Measurements from ENCODE around the gene CANT1.

Gene CANT1

DNA sequence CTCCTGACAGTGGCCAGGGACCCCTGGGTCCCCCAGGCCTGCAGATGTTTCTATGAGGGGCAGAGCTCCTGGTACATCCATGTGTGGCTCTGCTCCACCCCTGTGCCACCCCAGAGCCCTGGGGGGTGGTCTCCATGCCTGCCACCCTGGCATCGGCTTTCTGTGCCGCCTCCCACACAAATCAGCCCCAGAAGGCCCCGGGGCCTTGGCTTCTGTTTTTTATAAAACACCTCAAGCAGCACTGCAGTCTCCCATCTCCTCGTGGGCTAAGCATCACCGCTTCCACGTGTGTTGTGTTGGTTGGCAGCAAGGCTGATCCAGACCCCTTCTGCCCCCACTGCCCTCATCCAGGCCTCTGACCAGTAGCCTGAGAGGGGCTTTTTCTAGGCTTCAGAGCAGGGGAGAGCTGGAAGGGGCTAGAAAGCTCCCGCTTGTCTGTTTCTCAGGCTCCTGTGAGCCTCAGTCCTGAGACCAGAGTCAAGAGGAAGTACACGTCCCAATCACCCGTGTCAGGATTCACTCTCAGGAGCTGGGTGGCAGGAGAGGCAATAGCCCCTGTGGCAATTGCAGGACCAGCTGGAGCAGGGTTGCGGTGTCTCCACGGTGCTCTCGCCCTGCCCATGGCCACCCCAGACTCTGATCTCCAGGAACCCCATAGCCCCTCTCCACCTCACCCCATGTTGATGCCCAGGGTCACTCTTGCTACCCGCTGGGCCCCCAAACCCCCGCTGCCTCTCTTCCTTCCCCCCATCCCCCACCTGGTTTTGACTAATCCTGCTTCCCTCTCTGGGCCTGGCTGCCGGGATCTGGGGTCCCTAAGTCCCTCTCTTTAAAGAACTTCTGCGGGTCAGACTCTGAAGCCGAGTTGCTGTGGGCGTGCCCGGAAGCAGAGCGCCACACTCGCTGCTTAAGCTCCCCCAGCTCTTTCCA lies 39.5 kb upstream of the CANT1 start:
- Histone ChIP-seq H3K27ac (ENCODE audit: poor library complexity, severe bottlenecking) (no peak overlapping the region), H3K9me3 (ENCODE audit: severe bottlenecking) (no peaks in the 10 kb centered on the region), H3K4me1 (ENCODE audit: insufficient read depth, poor library complexity, severe bottlenecking) (no peaks in the 10 kb centered on the region), H3K36me3 (ENCODE audit: low read depth) (no peaks in the 10 kb centered on the region), H3K27me3 (ENCODE audit: insufficient read depth, poor library complexity, severe bottlenecking) (no peaks in the 10 kb centered on the region), H3K4me3 (ENCODE audit: severe bottlenecking) (no peak overlapping the region)
- DNase-seq (ENCODE audit: low spot score), result no peak
- ATAC-seq (ENCODE audit: low read depth), result no peak
- TF ChIP-seq, protein P1, sequence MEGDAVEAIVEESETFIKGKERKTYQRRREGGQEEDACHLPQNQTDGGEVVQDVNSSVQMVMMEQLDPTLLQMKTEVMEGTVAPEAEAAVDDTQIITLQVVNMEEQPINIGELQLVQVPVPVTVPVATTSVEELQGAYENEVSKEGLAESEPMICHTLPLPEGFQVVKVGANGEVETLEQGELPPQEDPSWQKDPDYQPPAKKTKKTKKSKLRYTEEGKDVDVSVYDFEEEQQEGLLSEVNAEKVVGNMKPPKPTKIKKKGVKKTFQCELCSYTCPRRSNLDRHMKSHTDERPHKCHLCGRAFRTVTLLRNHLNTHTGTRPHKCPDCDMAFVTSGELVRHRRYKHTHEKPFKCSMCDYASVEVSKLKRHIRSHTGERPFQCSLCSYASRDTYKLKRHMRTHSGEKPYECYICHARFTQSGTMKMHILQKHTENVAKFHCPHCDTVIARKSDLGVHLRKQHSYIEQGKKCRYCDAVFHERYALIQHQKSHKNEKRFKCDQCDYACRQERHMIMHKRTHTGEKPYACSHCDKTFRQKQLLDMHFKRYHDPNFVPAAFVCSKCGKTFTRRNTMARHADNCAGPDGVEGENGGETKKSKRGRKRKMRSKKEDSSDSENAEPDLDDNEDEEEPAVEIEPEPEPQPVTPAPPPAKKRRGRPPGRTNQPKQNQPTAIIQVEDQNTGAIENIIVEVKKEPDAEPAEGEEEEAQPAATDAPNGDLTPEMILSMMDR (IDR thresholded peaks at IDR 0.05; ENCODE audit: poor library complexity, severe bottlenecking), result no peak

DNA sequence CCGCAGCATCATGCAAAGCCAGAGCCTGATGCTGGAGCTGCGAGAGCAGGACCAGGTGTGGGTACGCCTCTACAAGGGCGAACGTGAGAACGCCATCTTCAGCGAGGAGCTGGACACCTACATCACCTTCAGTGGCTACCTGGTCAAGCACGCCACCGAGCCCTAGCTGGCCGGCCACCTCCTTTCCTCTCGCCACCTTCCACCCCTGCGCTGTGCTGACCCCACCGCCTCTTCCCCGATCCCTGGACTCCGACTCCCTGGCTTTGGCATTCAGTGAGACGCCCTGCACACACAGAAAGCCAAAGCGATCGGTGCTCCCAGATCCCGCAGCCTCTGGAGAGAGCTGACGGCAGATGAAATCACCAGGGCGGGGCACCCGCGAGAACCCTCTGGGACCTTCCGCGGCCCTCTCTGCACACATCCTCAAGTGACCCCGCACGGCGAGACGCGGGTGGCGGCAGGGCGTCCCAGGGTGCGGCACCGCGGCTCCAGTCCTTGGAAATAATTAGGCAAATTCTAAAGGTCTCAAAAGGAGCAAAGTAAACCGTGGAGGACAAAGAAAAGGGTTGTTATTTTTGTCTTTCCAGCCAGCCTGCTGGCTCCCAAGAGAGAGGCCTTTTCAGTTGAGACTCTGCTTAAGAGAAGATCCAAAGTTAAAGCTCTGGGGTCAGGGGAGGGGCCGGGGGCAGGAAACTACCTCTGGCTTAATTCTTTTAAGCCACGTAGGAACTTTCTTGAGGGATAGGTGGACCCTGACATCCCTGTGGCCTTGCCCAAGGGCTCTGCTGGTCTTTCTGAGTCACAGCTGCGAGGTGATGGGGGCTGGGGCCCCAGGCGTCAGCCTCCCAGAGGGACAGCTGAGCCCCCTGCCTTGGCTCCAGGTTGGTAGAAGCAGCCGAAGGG lies 38.6 kb upstream of the CANT1 start:
- no peak for ATAC-seq (ENCODE audit: low read depth)
- DNase-seq (ENCODE audit: low spot score), result no peak
- no peak overlapping the region for H3K27ac ChIP-seq (ENCODE audit: poor library complexity, severe bottlenecking)
- H3K27me3 ChIP-seq (ENCODE audit: insufficient read depth, poor library complexity, severe bottlenecking), result no peaks in the 10 kb centered on the region
- no peaks in the 10 kb centered on the region for H3K36me3 ChIP-seq (ENCODE audit: low read depth)
- no peak overlapping the region for H3K4me3 ChIP-seq (ENCODE audit: severe bottlenecking)
- TF ChIP-seq, protein P1 (IDR thresholded peaks at IDR 0.05; ENCODE audit: poor library complexity, severe bottlenecking), result no peak
- no peaks in the 10 kb centered on the region for H3K4me1 ChIP-seq (ENCODE audit: insufficient read depth, poor library complexity, severe bottlenecking)
- H3K9me3 ChIP-seq (ENCODE audit: severe bottlenecking), result no peaks in the 10 kb centered on the region

DNA sequence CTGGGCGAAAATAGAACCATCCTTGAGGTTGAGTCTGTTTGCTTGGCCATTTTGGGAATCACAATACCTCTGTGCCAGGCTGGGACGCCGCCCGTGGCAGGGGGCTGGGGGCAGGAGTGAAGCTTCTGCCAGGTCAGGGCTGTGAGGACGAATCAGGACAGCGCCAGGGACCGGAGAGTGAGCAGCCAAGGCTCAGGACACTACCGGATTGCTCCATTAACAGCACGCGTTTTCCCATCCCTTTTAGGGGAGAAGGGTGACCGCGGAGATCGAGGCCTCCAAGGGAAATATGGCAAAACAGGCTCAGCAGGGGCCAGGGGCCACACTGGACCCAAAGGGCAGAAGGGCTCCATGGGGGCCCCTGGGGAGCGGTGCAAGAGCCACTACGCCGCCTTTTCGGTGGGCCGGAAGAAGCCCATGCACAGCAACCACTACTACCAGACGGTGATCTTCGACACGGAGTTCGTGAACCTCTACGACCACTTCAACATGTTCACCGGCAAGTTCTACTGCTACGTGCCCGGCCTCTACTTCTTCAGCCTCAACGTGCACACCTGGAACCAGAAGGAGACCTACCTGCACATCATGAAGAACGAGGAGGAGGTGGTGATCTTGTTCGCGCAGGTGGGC lies 37.8 kb upstream of the CANT1 start:
- Histone ChIP-seq H3K27ac (ENCODE audit: poor library complexity, severe bottlenecking) (no peak overlapping the region), H3K36me3 (ENCODE audit: low read depth) (no peaks in the 10 kb centered on the region), H3K4me1 (ENCODE audit: insufficient read depth, poor library complexity, severe bottlenecking) (no peaks in the 10 kb centered on the region), H3K9me3 (ENCODE audit: severe bottlenecking) (no peaks in the 10 kb centered on the region), H3K27me3 (ENCODE audit: insufficient read depth, poor library complexity, severe bottlenecking) (no peaks in the 10 kb centered on the region), H3K4me3 (ENCODE audit: severe bottlenecking) (no peak overlapping the region)
- DNase-seq (ENCODE audit: low spot score) (no peak), ATAC-seq (ENCODE audit: low read depth) (no peak)
- TF ChIP-seq, protein P1 (IDR thresholded peaks at IDR 0.05; ENCODE audit: poor library complexity, severe bottlenecking), result no peak

DNA sequence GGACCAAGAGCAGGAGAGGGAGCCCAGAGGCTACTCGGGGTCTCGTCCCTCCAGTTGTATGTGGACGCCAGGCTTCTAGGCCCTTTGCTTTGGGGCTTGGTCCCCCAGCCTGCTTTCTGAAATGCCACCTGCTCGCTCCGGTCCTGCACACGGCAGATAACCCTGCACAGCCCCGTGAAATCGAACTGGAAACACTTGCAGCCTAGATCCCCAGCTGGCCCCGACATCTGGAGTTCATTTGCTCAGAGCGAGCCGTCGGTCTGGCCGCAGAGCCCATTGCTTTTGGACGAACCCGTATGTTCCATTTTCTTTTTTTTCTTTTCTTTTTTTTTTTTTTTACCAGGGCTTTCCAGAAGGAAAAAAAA lies 37.3 kb upstream of the CANT1 start:
- Histone ChIP-seq H3K9me3 (ENCODE audit: severe bottlenecking) (no peaks in the 10 kb centered on the region), H3K27me3 (ENCODE audit: insufficient read depth, poor library complexity, severe bottlenecking) (no peaks in the 10 kb centered on the region), H3K36me3 (ENCODE audit: low read depth) (no peaks in the 10 kb centered on the region), H3K4me3 (ENCODE audit: severe bottlenecking) (no peak overlapping the region), H3K27ac (ENCODE audit: poor library complexity, severe bottlenecking) (no peak overlapping the region), H3K4me1 (ENCODE audit: insufficient read depth, poor library complexity, severe bottlenecking) (no peaks in the 10 kb centered on the region)
- ATAC-seq (ENCODE audit: low read depth), result no peak
- TF ChIP-seq, protein P1 (IDR thresholded peaks at IDR 0.05; ENCODE audit: poor library complexity, severe bottlenecking), result no peak
- no peak for DNase-seq (ENCODE audit: low spot score)
